HEK293 (cell line): ENCODE data around the gene FCRL1.

ENCODE experiments used
- CTCF ChIA-PET: fragments of 350-600 bp; formaldehyde crosslinking; extraction: SDS; loops from one replicate; lab custom pipeline; 2021; ENCODE audit warnings: antibody characterized with exemption; lab: Yijun Ruan, JAX
- POLR2A ChIA-PET: fragments of 300-600 bp; formaldehyde crosslinking; extraction: SDS; loops from one replicate; lab custom pipeline; 2020; ENCODE audit warnings: antibody characterized with exemption, inconsistent platforms; lab: Yijun Ruan, JAX
- H3K27ac ChIP-seq: fragments of 200-500 bp; sonication (Bioruptor generic); 2 replicates; pipeline ENCODE4 v1.5.1; 2014; ENCODE audit warnings: low read depth, low read length, control low read depth, inconsistent platforms; ENCODE audit errors: extremely low read depth
- H3K36me3 ChIP-seq, 2 experiments: fragments of 200-500 bp in 1 of 2; sonication (Bioruptor generic) in 1 of 2; 1 replicate in 1 of 2; 2 replicates in 1 of 2; pipeline ENCODE4 v1.5.1; 2014 to 2017; ENCODE audit warnings: inconsistent platforms in 2 of 2, low read length in 2 of 2; ENCODE audit not compliant: control insufficient read depth in 2 of 2, insufficient read depth in 1 of 2
- H3K4me1 ChIP-seq: fragments of 200-500 bp; sonication (Bioruptor generic); 2 replicates; pipeline ENCODE4 v1.5.1; 2014; ENCODE audit warnings: mild to moderate bottlenecking, low read length, inconsistent platforms; ENCODE audit not compliant: control insufficient read depth, insufficient read depth
- H3K4me3 ChIP-seq: 2 replicates; pipeline ENCODE4 v1.5.1; 2011; ENCODE audit warnings: low read depth, mild to moderate bottlenecking, control low read depth, low read length, moderate library complexity
- H3K9me3 ChIP-seq: fragments of 200-500 bp; sonication (Bioruptor generic); 2 replicates; pipeline ENCODE4 v1.5.1; 2014; ENCODE audit warnings: low read depth, low read length, inconsistent platforms; ENCODE audit not compliant: control insufficient read depth, insufficient read depth
- GLI2 ChIP-seq: fragments of 450-650 bp; formaldehyde crosslinking; IDR thresholded peaks from 2 replicates; pipeline ENCODE4; 2017; ENCODE audit warnings: missing biosample characterization, missing genetic modification characterization, low read depth, borderline replicate concordance
- GLI4 ChIP-seq: fragments of 450-650 bp; formaldehyde crosslinking; IDR thresholded peaks from 2 replicates; pipeline ENCODE4 v1.5.1; 2016; ENCODE audit warnings: missing biosample characterization, missing genetic modification characterization
- HIC1 ChIP-seq: fragments of 450-650 bp; formaldehyde crosslinking; IDR thresholded peaks from 2 replicates; pipeline ENCODE4 v1.5.1; 2016; ENCODE audit warnings: missing biosample characterization, missing genetic modification characterization
- KLF10 ChIP-seq: fragments of 450-650 bp; IDR thresholded peaks from 2 replicates; pipeline ENCODE4 v1.5.1; 2018; ENCODE audit warnings: missing biosample characterization, mild to moderate bottlenecking, missing genetic modification characterization
- MZF1 ChIP-seq: fragments of 450-650 bp; formaldehyde crosslinking; IDR thresholded peaks from 2 replicates; pipeline ENCODE4 v1.5.1; 2017; ENCODE audit warnings: missing biosample characterization, missing genetic modification characterization, borderline replicate concordance
- REST ChIP-seq: fragments of 450-650 bp; formaldehyde crosslinking; IDR thresholded peaks from 2 replicates; pipeline ENCODE4 v1.5.1; 2016; ENCODE audit warnings: missing biosample characterization, missing genetic modification characterization
- SP3 ChIP-seq: fragments of 450-650 bp; formaldehyde crosslinking; IDR thresholded peaks from 2 replicates; pipeline ENCODE4 v1.5.1; 2016; ENCODE audit warnings: missing biosample characterization, missing genetic modification characterization
- ZBTB1 ChIP-seq: fragments of 450-650 bp; formaldehyde crosslinking; IDR thresholded peaks from 2 replicates; pipeline ENCODE4 v1.5.1; 2016; ENCODE audit warnings: missing biosample characterization, missing genetic modification characterization
- ZBTB48 ChIP-seq: fragments of 450-650 bp; formaldehyde crosslinking; IDR thresholded peaks from 2 replicates; pipeline ENCODE4 v1.5.1; 2016; ENCODE audit warnings: missing biosample characterization, missing genetic modification characterization
- ZFP37 ChIP-seq: fragments of 450-650 bp; formaldehyde crosslinking; IDR thresholded peaks from 2 replicates; pipeline ENCODE4 v1.5.1; 2016; ENCODE audit warnings: missing biosample characterization, missing genetic modification characterization
- ZFP41 ChIP-seq: fragments of 450-650 bp; formaldehyde crosslinking; IDR thresholded peaks from 2 replicates; pipeline ENCODE4 v1.5.1; 2016; ENCODE audit warnings: missing biosample characterization, missing genetic modification characterization, borderline replicate concordance
- ZNF16 ChIP-seq: fragments of 450-650 bp; formaldehyde crosslinking; IDR thresholded peaks from 2 replicates; pipeline ENCODE4 v1.5.1; 2016; ENCODE audit warnings: low read depth, missing biosample characterization, missing genetic modification characterization
- ZNF2 ChIP-seq: fragments of 450-650 bp; formaldehyde crosslinking; IDR thresholded peaks from 2 replicates; pipeline ENCODE4 v1.5.1; 2016; ENCODE audit warnings: missing biosample characterization, missing genetic modification characterization
- ZNF202 ChIP-seq: fragments of 450-650 bp; formaldehyde crosslinking; IDR thresholded peaks from 2 replicates; pipeline ENCODE4 v1.5.1; 2016; ENCODE audit warnings: missing biosample characterization, missing genetic modification characterization, borderline replicate concordance
- ZNF248 ChIP-seq: fragments of 450-650 bp; formaldehyde crosslinking; IDR thresholded peaks from 2 replicates; pipeline ENCODE4 v1.5.1; 2017; ENCODE audit warnings: missing biosample characterization, missing genetic modification characterization
- ZNF266 ChIP-seq: fragments of 450-650 bp; formaldehyde crosslinking; IDR thresholded peaks from 2 replicates; pipeline ENCODE4 v1.5.1; 2016; ENCODE audit warnings: missing biosample characterization, missing genetic modification characterization, low read depth
- ZNF391 ChIP-seq: fragments of 450-650 bp; formaldehyde crosslinking; IDR thresholded peaks from 2 replicates; pipeline ENCODE4 v1.5.1; 2016; ENCODE audit warnings: low read depth, missing biosample characterization, missing genetic modification characterization, borderline replicate concordance
- ZNF558 ChIP-seq: fragments of 450-650 bp; formaldehyde crosslinking; IDR thresholded peaks from 2 replicates; pipeline ENCODE4 v1.5.1; 2016; ENCODE audit warnings: missing biosample characterization, missing genetic modification characterization
- ZNF585B ChIP-seq: fragments of 450-650 bp; formaldehyde crosslinking; IDR thresholded peaks from 2 replicates; pipeline ENCODE4 v1.5.1; 2016; ENCODE audit warnings: missing biosample characterization, missing genetic modification characterization
- TF ChIP-seq, protein P1 (sequence below): fragments of 450-650 bp; formaldehyde crosslinking; IDR thresholded peaks from 2 replicates; pipeline ENCODE4 v1.5.1; 2016; ENCODE audit warnings: missing biosample characterization, missing genetic modification characterization

FCRL1 gene

DNA sequence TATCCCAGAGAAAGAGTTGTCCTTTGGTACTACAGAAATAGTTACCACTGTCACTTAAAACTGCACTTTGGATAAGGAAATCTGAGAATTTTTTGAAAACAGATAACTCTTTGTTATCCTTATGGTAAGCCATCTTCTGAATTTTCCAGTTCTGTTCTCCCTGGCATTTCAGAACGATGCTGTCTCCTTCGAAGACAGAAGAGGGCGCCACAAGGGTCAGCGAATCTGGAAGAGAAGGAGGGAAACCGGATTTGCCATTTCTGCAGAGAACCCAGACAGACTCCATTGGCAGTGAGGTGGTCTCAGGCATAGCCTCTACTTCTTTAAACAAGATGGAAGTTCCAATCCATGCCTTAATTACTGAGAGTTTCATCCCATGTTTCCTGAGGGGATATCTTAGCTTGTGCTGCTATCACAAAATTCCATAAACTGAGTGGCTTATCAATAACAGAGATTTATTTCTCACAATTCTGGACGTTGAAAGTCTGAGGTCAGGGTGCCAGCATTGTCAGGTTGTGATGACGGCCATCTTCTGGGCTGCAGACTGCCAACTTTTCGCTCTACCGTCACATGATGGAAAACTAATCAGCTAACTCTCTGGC, 49.4 kb downstream of the FCRL1 start (continued):
- no peak for TF ChIP-seq REST
- TF ChIP-seq, all 188 proteins: peak for 0

DNA sequence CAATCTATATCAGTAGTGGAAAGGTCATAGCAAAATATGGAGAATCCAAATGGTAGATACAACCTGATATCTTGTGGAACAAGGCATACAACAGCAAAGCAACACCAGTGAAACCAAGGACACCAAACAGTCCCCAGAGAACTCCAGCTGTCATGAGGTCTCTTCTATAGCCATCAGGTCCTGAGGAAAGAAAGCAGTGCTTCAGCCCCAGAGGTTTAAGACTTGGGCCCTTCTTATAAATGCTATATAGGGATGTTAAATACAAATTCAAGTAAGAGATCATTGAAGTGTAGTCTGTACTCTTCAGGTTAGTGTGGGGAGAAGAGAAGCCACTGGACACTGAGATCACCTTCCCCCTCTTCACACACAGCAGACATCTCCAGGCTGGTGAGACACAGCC, 53.1 kb downstream of the FCRL1 start:
- Histone ChIP-seq H3K4me3 (no peak overlapping the region), H3K27ac (no peak overlapping the region), H3K36me3 (no peaks in the 10 kb centered on the region), H3K4me1 (no peaks in the 10 kb centered on the region), H3K9me3 (no peaks in the 10 kb centered on the region)
- CTCF ChIA-PET: interaction anchor here (0.8 kb wide), 1 partner anchor 16 kb away, joined by 3 read pairs; no protein-coding TSS in a partner anchor
- POLR2A ChIA-PET: no interaction called here
- TF ChIP-seq ZNF202 (no peak), ZNF2 (no peak), SP3 (no peak), ZNF266 (tag by site-specific recombination) (no peak), KLF10 (tag by site-specific recombination) (no peak), HIC1 (no peak), GLI4 (no peak), ZNF248 (tag by site-specific recombination) (no peak), ZNF16 (tag by site-specific recombination) (no peak), MZF1 (tag by site-specific recombination) (no peak), ZFP37 (tag by site-specific recombination) (no peak), ZNF585B (no peak), GLI2 (tag by site-specific recombination) (no peak), ZFP41 (tag by site-specific recombination) (no peak), ZBTB1 (no peak), ZBTB48 (tag by site-specific recombination) (no peak), ZNF558 (no peak), ZNF391 (tag by site-specific recombination) (no peak)
- TF ChIP-seq, protein P1, sequence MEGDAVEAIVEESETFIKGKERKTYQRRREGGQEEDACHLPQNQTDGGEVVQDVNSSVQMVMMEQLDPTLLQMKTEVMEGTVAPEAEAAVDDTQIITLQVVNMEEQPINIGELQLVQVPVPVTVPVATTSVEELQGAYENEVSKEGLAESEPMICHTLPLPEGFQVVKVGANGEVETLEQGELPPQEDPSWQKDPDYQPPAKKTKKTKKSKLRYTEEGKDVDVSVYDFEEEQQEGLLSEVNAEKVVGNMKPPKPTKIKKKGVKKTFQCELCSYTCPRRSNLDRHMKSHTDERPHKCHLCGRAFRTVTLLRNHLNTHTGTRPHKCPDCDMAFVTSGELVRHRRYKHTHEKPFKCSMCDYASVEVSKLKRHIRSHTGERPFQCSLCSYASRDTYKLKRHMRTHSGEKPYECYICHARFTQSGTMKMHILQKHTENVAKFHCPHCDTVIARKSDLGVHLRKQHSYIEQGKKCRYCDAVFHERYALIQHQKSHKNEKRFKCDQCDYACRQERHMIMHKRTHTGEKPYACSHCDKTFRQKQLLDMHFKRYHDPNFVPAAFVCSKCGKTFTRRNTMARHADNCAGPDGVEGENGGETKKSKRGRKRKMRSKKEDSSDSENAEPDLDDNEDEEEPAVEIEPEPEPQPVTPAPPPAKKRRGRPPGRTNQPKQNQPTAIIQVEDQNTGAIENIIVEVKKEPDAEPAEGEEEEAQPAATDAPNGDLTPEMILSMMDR (tag by site-specific recombination): no peak
